Stimulated activated naive CD8-positive, alpha-beta T cell treated with anti-CD3 and anti-CD28 coated beads, Interleukin-15, Interleukin-2, amounts not matched to agents 100 U/mL and 50 U/mL, for 24 hours (primary cell): Measurements from ENCODE around the gene EDARADD.

Experiments used
- ATAC-seq: fragments of 150-1000 bp; cut with Tn5 transposase; one replicate; pipeline ENCODE4 v1.10.0; 2021
- DNase-seq: peaks from one replicate; pipeline ENCODE4 v3.0.0; 2021

EDARADD gene

GRCh38 chr1:236392182-236392581 lies 1.9 kb upstream of the EDARADD start:
- DNase-seq (no peak), ATAC-seq (no peak)

GRCh38 chr1:236394879-236395229 lies 768 bp downstream of the EDARADD start:
- ATAC-seq (no peak), DNase-seq (no peak)

GRCh38 chr1:236395230-236395946 lies 1.3 kb downstream of the EDARADD start:
- ATAC-seq (peak; percentile 69), DNase-seq (peak; percentile 66)

GRCh38 chr1:236395947-236396664 lies 2.0 kb downstream of the EDARADD start:
- ATAC-seq (peak; percentile 79), DNase-seq (peak; percentile 32)

GRCh38 chr1:236396665-236397043 lies 2.6 kb downstream of the EDARADD start:
- ATAC-seq: no peak

GRCh38 chr1:236397173-236397759 lies 3.2 kb downstream of the EDARADD start:
- ATAC-seq (no peak), DNase-seq (no peak)

More at GRCh38 chr1:236396665-236397043, 2.6 kb downstream of the EDARADD start:
- DNase-seq: no peak

- no peak for ATAC-seq
Observed at GRCh38 chr1:236398538-236398937, 4.5 kb downstream of the EDARADD start.

GRCh38 chr1:236400061-236400603 lies 6.0 kb downstream of the EDARADD start:
- ATAC-seq (no peak), DNase-seq (no peak)

More at GRCh38 chr1:236398538-236398937, 4.5 kb downstream of the EDARADD start:
- no peak for DNase-seq

GRCh38 chr1:236401698-236402097 lies 7.6 kb downstream of the EDARADD start:
- no peak for DNase-seq
- no peak for ATAC-seq

GRCh38 chr1:236403905-236404696 lies 10.0 kb downstream of the EDARADD start:
- ATAC-seq (no peak), DNase-seq (no peak)

- ATAC-seq (no peak), DNase-seq (no peak)
Observed at GRCh38 chr1:236407059-236407458, 13.0 kb downstream of the EDARADD start.

GRCh38 chr1:236413688-236414087 lies 19.6 kb downstream of the EDARADD start:
- no peak for ATAC-seq
- DNase-seq: no peak

GRCh38 chr1:236416165-236416564 lies 22.1 kb downstream of the EDARADD start:
- DNase-seq (no peak), ATAC-seq (peak; percentile 55)

GRCh38 chr1:236417336-236417735 lies 23.2 kb downstream of the EDARADD start:
- ATAC-seq: no peak
- DNase-seq: no peak

- no peak for DNase-seq
- no peak for ATAC-seq
Observed at GRCh38 chr1:236419502-236419901, 25.4 kb downstream of the EDARADD start.

GRCh38 chr1:236421022-236421421 lies 26.9 kb downstream of the EDARADD start:
- DNase-seq: no peak
- ATAC-seq: peak; percentile 72

GRCh38 chr1:236421850-236422516 lies 27.9 kb downstream of the EDARADD start:
- no peak for DNase-seq
- ATAC-seq: no peak

GRCh38 chr1:236422517-236422876 lies 28.4 kb downstream of the EDARADD start:
- DNase-seq (no peak), ATAC-seq (no peak)

GRCh38 chr1:236425031-236425663 lies 31.1 kb downstream of the EDARADD start:
- peak; percentile 37 for ATAC-seq
- DNase-seq: peak; percentile 31

- DNase-seq (no peak), ATAC-seq (no peak)
Observed at GRCh38 chr1:236426215-236426614, 32.1 kb downstream of the EDARADD start.

- DNase-seq: no peak
- no peak for ATAC-seq
Observed at GRCh38 chr1:236429715-236430274, 35.7 kb downstream of the EDARADD start.
